DMS153 (cell line): Measurements from ENCODE around the gene EYS.

Experiments
- DNase-seq: peaks from one replicate; lab custom pipeline; 2025; lab: John Stamatoyannopoulos, UW

The EYS gene

GRCh38 chr6:63671098-63671754 is 2035.8 kb downstream of the EYS start:
- no peak for DNase-seq
